Right renal pelvis (tissue), 4 donors: Measurements from ENCODE around the gene TOM1L2. TPM values are rescaled to one million over a fixed set of nuclear protein-coding genes. Genes with fewer than 3 reads are reported as not detected.

ENCODE experiments used
- DNase-seq, 4 donors: peaks; one replicate each; pipeline ENCODE4 v3.0.0-alpha.2; 2013; ENCODE audit warnings: low read depth in 4 of 4, low spot score in 3 of 4, missing footprints in 1 of 4
- polyA plus RNA-seq, 4 donors: library from polyadenylated mRNA; unstranded; fragments of 120-200 nt; gene quantifications; one replicate each; pipeline ENCODE4 v1.2.1, GENCODE V29; 2013; ENCODE audit not compliant: insufficient read length in 4 of 4

TOM1L2 gene
- polyA plus RNA-seq, 4 donors, result 35.4 to 40.2 (median 37.6) TPM

DNA sequence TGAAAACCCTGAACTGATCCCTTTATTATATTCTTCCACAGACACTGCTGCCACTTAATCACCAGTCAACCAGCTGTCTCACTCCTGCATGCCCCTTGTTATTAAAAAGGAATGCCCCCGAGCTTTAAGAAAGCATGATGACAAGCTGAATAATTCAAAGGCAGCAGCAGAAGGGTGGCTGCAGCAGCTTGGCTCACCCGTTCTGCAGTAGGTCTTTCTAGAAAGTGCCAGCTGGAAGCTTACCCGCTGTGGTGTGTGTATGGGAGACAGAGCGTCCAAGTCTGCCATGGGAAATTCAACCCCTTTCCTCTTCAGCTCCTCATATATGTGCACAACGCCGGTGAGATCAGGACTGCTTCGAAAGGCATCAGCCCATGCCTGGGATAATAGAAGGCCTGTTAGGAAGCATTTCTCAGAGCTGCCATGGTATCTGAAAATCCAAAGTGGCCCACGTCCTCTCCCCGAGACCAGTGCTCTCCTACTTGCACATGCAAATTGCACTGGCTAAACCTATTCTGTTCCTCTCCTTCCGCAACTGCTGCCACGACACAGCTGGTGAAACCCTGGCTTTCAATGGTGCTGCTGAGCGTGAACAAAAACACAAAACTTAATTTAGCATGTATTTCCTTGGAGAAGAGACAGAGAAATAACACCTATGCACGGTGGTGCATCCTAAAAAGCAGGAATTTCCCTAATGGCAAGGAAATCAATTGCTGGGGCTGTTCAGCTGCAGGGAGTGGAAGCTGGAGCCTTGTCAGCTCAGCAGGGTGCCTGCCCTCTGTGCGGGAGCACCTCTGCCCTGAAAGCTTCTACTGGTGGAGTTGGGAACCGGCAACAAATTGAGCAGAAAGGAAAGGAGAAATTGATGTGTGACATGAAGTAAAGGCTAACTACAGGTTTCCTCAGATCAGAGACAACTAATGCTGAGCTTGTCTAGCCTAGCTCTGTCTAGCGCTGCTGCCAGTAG, 87.5 kb downstream of the TOM1L2 start:
- DNase-seq, result no peak

DNA sequence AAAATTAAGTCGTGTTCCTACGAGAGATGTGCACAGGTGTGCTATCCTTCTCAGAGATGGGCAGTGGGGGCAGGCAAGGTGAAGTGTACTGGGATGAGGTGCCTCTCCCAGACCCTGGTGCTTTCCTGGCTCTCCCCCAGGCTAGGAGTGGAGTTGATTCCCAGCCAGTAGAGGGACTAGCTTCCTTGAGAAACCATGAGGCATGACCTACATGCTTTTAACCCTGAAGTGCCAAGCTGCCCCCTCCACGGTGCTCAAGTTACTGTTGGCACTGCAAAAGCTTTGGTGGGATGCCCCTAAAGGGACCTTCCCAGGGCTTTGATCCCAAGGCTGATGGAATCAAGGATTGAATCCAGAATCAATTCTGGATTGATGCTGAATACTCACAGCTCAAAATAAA, 88.4 kb downstream of the TOM1L2 start:
- DNase-seq, result no peak

DNA sequence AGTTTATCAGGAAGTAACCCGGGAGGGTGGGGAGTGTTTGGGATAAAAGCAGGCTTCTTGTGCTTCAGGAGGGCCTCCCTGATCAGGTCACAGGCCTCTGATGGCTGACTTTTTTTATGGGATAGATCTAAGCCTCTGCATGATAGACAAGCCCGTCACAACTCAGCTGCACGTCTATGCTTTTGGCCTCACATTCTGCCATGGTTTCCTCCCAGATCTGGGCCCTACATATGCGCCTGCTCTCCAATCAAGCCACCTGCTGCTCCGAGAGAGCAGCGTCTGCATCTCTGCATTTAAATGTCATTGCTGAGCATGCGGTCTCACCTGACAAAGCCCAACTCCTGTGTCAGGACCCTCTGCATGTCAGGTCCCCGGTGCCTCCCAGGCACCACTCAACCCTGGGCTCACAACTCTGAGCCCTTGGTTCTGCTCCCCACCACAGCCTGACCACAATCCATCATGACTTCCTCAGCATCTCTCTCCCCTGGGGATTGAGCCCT, 90.1 kb downstream of the TOM1L2 start:
- DNase-seq, result no peak

DNA sequence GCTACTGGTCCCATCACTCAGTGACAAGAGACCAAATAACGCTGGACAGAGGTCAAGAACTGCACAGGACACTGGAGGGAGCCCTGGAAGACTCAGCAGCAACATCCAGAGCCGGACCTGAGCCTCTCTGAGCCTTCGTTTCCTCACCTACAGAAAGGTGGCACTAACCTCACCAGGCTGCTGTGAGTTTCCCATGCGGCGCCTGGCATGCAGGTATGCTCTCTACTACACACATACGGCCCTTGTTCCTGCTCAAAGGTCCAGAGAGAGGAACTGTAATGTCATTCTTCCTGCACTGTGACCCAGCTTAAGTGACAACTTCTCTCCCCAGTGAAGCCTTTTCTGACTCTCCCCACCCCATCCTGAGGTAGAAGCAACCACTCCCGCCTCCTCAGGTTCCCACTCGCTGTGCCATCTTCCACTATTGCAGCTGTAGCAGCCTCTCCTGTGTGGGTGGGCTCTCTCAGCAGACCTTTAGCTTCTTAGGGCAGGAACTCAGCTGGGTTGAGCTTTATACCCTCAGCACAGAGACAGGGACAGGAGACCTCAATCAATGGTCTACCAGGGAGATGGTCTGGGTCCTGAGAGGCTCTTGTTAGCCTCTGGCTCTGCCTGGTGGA, 91.5 kb downstream of the TOM1L2 start:
- no peak for DNase-seq

DNA sequence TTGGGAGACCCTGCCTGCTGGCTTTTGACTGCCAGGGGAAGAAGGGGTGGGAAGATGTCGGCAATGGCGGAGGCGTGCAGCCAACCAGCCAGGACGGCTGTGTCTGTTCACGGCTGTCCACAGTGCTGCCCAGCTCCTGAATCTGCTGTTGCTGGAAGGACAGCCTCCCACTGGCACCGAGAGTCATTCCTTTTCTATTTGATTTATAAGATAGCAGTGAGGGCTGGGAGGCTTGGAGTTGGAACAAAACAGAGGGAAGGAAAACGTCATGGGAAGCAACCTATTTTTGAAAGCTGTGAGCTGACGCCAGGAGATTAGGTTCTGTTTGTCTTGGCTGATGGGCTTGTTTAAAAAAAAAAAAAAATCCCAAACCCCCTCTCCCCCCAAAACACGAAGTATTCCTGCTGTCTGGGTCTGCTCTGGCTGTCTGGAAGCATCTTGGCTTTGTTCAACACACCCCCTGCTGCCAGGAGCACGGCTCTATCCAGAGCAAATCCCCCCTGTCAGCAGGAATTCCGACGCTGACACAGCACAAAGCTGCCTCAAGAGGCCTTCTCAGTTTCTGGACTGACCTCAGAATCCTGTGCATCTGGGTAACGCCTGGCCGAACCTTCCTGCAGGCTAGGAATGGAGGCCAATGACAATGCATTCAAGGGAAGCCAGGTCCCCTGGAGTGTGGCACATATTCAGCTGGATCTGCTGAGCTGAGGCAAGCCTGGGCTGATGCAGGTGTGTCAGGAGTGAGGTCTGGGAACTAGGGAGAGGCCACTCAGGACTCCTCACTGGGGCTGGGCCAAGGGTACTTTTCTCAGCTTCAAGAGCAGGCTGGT, 94.5 kb downstream of the TOM1L2 start:
- peak in 2 of 4 donors; percentile 71 to 77 for DNase-seq

DNA sequence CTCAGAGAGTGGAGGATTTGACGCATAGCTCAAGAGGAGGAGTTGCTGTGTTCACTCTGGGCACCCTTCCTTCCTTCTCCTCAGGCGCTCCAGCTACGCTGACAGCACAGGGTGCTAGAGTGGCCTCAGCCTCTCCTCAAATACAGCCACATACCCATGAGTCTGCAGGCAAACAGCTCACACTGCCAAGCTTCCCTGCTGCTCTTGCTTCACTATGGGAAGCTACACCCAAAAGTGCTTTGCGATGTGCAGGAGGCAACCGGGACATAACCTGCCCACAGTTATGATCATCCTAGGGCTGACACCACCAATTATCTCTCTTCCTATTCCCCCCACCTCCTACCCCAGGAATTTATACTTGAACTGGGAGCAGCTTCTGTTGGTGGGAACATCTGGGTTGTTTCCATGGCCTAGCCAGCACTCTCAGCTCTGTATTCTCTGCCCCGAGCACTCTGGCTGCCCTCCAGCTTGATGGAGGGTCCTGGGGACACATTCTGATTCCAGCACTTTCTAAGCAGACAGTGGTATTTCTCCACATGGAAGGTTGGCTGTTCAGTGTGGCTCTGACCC, 95.2 kb downstream of the TOM1L2 start:
- DNase-seq, result no peak

DNA sequence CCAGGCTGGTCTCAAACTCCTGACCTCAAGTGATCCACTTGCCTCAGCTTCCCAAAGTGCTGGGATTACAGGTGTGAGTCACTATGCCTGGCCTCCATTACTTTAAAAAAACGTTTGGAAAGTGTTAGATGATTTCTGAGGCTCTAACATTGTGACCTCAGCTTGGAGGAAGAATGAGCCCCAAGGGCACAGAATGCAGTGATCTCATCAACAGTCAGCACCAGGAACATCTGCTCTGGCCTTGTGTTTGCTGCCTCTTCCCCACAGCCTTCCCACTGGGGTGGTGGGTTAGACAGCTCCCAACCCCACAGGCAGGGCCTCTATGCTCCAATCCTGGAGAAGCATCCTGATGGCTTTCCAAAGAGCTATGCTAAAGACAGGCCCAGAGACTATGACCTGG, 97.7 kb downstream of the TOM1L2 start:
- DNase-seq, result no peak

DNA sequence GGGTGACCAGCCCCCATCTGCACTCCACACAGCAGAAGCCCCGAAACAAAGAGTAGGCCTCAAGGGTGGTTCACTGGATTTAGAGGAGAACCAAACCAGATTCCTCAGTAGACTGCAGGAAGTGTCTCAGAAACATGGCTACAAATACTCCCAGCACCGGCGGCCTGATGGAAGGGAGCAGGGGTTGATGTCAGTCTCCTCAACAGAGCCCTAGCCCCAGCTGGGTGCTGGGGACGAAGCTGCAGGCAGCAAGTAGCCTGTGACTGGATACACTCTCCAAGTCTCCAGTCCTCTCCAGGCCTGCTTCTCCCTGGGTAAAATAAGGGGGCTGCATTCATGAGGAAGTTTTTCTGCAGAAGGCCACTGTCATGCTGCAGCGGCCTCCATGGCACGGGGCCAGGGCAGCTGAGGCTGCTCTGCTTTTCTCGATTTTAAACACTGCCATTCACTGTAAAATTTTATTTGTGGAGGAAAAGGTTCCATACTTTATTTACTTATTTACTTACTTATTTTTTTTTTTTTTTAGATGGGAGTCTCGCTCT, 98.7 kb downstream of the TOM1L2 start:
- no peak for DNase-seq

DNA sequence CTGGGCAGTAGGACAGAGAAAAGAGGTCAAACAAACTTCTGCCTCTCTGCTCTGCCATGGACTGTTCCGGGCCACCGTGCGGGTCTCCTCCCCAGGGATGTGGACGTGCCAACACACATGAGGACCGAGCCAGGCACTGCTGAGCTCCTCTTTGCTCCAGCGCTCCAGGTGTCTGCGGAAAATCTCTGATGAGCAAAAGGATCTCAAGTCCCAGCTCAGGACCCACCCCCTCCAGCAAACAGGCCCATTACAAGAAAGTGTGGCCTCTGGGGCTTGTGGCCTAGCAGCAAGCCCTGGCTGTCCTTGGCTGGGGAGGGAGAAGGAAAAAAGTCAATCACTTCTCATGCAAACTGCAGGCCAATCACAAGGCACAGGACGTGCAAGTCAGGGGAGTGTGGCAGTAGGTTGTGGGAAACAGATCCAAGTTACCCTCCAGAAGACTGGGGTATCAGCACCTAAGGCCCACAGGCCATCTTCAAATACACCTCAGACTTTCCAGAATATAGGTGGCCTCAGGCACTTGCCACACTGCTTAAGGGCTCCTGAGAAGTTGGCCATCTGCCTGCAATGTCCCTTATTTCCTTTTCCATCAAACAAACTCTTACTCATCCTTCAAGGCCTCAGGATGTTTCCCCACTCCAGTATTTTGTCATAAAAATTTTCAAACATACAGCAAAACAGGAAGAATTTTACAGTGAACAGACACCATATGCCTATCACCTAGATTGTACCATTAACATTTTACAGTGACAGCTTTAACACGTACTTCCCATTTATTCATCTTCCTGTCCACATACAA, 99.5 kb downstream of the TOM1L2 start:
- DNase-seq, result no peak

DNA sequence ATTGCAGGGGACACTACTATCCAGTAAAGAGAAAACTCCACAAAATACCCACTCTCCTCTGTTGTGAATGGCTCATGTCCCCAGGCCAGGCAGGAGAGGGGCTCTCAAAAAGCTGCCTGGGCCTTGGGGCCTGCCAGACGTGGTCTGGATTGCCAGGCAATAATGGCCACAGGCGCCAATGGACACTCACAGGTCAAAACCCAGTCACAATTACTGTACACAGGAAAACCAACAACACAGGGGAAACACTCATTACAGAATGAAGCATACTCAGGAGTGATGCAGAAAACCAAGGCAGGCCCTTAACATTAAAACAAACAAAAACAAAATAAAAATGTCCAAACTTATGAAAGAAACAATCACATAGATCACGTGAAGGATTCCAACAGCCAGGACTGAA, 100.3 kb downstream of the TOM1L2 start:
- no peak for DNase-seq

DNA sequence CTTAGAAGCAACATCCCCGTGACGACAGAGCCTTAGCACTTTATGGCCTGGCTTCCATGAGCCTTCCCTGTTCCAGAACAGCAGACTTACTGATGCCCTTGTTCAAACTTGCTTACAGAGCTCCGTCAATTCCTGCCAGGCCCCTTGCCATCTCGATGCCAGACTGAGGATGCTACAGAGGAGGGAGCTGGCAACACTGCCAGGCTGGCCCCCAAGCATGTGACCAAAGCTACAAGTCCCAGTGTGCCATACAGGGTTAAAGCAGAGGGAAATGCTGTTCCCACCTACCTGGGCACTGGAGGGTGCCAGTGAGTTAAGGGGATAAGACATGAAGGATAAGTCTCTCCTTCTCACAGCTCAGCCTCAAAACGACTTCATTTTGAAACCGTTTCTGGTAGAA, 102.0 kb downstream of the TOM1L2 start:
- DNase-seq, result no peak

DNA sequence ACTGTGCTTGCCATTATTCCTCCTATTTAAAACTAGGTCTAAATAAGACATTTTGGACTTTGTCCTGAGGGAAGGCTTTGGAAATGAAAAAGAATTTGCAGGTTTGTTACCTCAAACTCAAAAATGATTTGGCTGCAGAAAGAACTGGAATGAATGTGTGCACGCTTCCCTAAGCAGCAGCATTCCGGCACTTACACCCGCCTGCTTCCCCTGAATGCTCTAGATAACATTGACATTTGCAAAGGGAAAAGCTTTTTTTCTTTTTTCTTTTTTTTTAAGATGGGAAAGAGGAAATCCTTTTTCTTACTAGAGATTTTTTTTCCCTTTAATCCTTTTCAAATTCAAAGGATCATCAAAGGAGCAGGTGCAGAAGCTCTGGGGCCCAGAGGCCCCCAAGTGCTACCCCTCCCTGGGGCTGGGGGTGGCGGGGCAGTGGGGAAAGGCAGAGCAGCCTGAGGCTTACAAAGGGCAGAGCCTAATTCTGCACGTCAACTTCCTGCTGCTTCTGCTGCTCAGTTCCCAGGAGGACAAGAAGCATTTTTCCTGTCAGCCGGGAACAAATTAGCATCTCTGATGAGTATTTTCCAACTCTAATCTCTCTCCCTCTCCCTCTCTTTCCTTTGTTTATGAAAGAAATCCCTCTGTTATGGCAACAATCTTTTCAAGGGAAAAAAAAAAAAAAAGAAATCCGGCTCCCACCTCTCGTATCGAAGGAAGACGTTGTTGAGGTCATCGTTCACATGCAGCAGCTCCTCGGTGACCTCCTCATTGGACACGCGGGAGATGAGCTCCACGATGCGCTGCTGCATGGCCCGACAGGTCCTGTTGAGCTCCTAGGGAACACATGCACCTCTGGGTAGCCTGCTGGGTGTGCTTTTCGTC, 103.3 kb downstream of the TOM1L2 start:
- no peak for DNase-seq

DNA sequence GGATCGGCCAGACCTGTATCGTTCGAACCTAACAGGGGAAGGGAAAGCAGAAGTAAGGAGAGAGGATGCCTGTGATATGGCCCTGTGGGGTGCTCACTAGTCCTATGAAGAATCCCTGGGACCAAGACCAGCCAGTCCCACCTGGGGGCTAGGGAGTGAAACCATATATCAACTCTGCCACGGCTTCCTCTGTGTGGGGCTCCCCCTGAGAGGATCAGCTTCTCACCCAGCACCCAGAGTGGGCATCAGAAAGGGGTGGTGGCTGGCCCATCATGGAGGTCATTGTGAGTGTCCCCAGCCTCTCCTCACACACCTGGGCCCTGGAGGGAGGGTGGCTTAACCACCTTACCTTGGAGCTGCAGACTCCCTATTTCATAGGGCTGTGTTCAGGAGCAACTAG, 105.3 kb downstream of the TOM1L2 start:
- DNase-seq, result no peak

DNA sequence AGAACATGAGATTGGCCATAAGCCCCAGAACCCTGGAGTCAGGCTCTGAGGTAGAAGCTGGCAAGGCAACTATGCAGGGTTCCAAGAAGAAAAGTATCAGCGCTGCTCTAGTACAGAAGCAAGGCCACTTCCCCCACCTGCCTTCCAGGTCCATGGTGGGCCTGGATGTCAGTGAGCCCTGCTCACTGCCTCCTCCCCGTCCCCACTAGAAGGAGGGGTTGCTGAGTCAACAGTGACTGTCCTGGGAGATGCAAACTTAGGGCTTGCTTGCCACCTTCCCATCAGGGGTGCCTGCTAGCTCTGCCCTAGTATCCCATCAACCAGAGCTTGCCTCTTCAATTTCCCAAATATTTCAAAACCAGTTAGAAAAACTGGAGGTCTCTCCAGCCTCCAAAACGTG, 105.8 kb downstream of the TOM1L2 start:
- DNase-seq, result no peak

DNA sequence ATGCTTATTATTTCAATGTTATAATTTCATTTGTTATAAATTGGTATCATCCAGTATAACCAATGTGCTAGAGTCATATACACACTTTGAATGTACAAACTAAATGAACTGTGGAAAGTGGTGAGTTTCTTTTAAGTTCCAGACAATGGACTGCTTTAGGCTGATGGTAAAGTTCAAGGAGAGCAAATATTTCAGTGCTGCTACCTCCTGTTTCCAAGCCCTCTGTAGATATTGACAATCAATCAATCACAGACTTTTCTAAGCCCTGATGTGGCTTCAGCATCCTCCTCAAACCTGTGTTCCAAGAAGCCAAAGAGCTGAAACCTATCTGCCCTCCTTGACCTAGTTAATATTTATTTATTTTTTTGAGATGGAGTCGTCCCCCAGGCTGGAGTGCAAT, 107.2 kb downstream of the TOM1L2 start:
- no peak for DNase-seq

DNA sequence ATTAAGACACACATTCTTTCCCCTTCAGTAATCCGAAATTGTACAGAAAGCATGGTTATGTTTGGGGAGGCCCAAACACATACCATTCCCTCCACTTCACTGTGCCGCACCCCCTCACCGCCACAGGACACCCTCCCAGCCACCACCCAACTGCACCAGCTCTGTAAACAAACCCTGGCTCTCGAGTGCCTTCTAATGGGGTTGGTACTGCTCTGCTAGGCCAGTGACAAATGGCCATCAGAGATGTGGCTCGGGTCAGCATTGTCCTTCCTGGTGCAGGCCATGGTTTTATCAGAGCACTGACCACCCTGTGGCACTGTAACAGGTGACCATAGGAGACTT, 111.5 kb downstream of the TOM1L2 start:
- DNase-seq, result no peak

DNA sequence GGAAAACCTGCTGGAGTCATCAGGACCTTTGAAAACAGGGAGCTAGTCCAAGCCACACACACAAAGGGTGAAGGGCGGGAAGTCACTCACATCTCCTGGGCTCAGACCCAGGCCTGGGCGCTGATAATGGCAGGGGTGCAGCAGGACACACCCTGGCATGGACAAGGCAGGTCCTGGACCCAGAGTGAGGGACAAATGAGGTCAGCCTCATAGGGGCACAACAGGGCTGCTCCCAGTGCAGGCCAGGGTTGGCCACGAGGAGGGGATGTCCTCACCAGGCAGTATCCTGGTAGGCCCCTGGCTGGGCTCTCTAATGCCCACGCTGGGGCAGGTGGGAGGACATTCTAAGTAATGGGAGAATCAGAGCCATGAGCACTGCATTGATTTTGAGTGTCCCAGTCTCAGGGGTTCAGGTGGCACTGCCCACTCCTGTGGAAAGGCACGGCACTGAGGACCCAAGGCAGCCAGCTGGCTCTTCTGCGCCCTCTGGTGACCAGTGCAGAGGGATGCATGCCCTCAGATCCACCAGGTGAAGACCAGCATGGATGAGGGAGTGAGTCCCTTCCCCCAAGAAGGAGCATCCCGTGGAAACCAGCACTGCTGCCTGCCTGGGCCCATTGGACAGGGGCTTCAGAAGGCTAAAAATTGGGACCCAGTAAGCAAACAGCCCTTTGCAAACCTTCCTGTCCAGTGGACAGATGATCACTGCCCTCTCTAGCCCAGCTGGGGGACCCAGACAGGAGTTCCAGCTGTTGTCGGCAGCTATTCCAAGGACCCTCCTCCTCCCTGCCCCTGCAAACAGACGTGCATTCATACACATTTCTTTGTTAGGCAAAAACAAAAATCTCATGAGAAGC, 112.1 kb downstream of the TOM1L2 start:
- DNase-seq, result no peak

DNA sequence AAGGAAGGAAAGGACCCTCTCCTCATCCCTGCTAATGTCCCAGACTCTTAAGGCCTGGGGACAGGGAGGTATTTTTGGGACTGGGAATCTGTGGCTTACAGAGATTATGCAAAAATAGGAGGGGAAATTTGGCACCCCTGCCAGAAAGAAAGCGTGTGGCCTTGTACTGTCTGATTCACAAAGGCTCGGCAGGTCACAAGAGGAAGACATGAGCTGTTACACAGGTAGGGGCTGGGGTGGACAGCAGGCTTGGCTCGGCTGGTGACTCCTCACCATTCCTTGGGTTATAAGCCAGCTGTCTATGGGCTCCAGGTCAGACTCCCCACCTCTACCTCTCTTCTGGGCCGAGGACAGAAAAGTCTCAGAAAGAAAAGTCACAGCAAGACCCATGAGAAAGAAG, 114.7 kb downstream of the TOM1L2 start:
- no peak for DNase-seq
